GM21528 (cell line): ENCODE data around the gene TCTN2.
A peak's percentile ranks its signal among the peaks of the same experiment; 100 is the strongest.

Experiments used
- ATAC-seq: cut with Tn5 transposase; IDR thresholded peaks from one replicate; pipeline ENCODE4 v1.9.1; 2021; ENCODE audit warnings: mild to moderate bottlenecking, moderate library complexity; ENCODE audit not compliant: unreplicated experiment, low FRiP score

The TCTN2 gene

GRCh38 chr12:123670882-123671728 is at the start of gene TCTN2:
Gene TCTN2 (plus strand): TSS chr12:123671113. CDS start chr12:123671241, 128 bp downstream.
- peak; percentile 97 for ATAC-seq

GRCh38 chr12:123621619-123622530 is 49.0 kb upstream of the TCTN2 start:
- no peak for ATAC-seq

GRCh38 chr12:123633379-123634141 is 37.4 kb upstream of the TCTN2 start, which contains the start of the genes EIF2B1 and GTF2H3:
Gene EIF2B1 (minus strand): TSS chr12:123633686. CDS start chr12:123633557, 129 bp downstream.
Gene GTF2H3 (plus strand): TSS chr12:123633829. CDS start chr12:123633860, 31 bp downstream.
- peak; percentile 95 for ATAC-seq

- no peak for ATAC-seq
These were observed 36.8 kb upstream of the TCTN2 start for GRCh38 chr12:123634142-123634561.

- ATAC-seq: no peak
These were observed 27.0 kb upstream of the TCTN2 start for GRCh38 chr12:123643911-123644310.

GRCh38 chr12:123645380-123645779 is 25.5 kb upstream of the TCTN2 start:
- no peak for ATAC-seq

GRCh38 chr12:123645878-123646277 is 25.0 kb upstream of the TCTN2 start:
- no peak for ATAC-seq

- no peak for ATAC-seq
These were observed 22.5 kb upstream of the TCTN2 start for GRCh38 chr12:123648401-123648800.

GRCh38 chr12:123654129-123654701 is 16.7 kb upstream of the TCTN2 start:
- ATAC-seq: no peak

- ATAC-seq: peak; percentile 85
These were observed 15.5 kb upstream of the TCTN2 start for GRCh38 chr12:123655420-123655819.

GRCh38 chr12:123656392-123656791 is 14.5 kb upstream of the TCTN2 start:
- ATAC-seq: no peak

GRCh38 chr12:123657211-123657610 is 13.7 kb upstream of the TCTN2 start:
- no peak for ATAC-seq

- ATAC-seq: no peak
These were observed 10.8 kb upstream of the TCTN2 start for GRCh38 chr12:123659996-123660727.

- ATAC-seq: no peak
These were observed 3.1 kb upstream of the TCTN2 start for GRCh38 chr12:123667771-123668170.

- no peak for ATAC-seq
These were observed 963 bp downstream of the TCTN2 start for GRCh38 chr12:123671876-123672275.

GRCh38 chr12:123675436-123675835 is 4.5 kb downstream of the TCTN2 start:
- no peak for ATAC-seq

- no peak for ATAC-seq
These were observed 5.9 kb downstream of the TCTN2 start for GRCh38 chr12:123676616-123677320.

GRCh38 chr12:123678981-123679380 is 8.1 kb downstream of the TCTN2 start:
- ATAC-seq: no peak

GRCh38 chr12:123681605-123682004 is 10.7 kb downstream of the TCTN2 start:
- ATAC-seq: no peak
